Stimulated activated CD4-positive, alpha-beta T cell treated with anti-CD3 and anti-CD28 coated beads, Interleukin-1b, Interleukin-23, amount 100 ng/mL, for 4 hours (primary cell): ENCODE data around the gene UBXN10.

Experiments
- DNase-seq, 2 donors: peaks; one replicate each; pipeline ENCODE4 v3.0.0-alpha.2; 2020; ENCODE audit warnings: low read depth in 2 of 2

The UBXN10 gene

GRCh38 chr1:20151906-20152598 lies 33.8 kb upstream of the UBXN10 start:
- peak; percentile 73 to 78 for DNase-seq

GRCh38 chr1:20152599-20152930 lies 33.3 kb upstream of the UBXN10 start:
- no peak for DNase-seq

- DNase-seq, result no peak
Observed at GRCh38 chr1:20153000-20153418, 32.9 kb upstream of the UBXN10 start.

- DNase-seq, result no peak
Observed at GRCh38 chr1:20154301-20154831, 31.5 kb upstream of the UBXN10 start.

- no peak for DNase-seq
Observed at GRCh38 chr1:20158358-20159070, 27.4 kb upstream of the UBXN10 start.

- no peak for DNase-seq
Observed at GRCh38 chr1:20160034-20160433, 25.9 kb upstream of the UBXN10 start.

GRCh38 chr1:20164694-20165202 lies 21.1 kb upstream of the UBXN10 start:
- no peak for DNase-seq

GRCh38 chr1:20165522-20165951 lies 20.4 kb upstream of the UBXN10 start:
- no peak for DNase-seq

- DNase-seq, result no peak
Observed at GRCh38 chr1:20166051-20166450, 19.8 kb upstream of the UBXN10 start.

GRCh38 chr1:20167126-20167525 lies 18.8 kb upstream of the UBXN10 start:
- no peak for DNase-seq

GRCh38 chr1:20168564-20169491 lies 17.1 kb upstream of the UBXN10 start:
- DNase-seq, result no peak

- no peak for DNase-seq
Observed at GRCh38 chr1:20169932-20170331, 16.0 kb upstream of the UBXN10 start.

GRCh38 chr1:20172033-20172590 lies 13.8 kb upstream of the UBXN10 start:
- DNase-seq, result no peak

GRCh38 chr1:20174937-20175666 lies 10.8 kb upstream of the UBXN10 start:
- DNase-seq, result no peak

GRCh38 chr1:20178634-20179370 lies 7.1 kb upstream of the UBXN10 start:
- DNase-seq, result no peak

- DNase-seq, result no peak
Observed at GRCh38 chr1:20179371-20180128, 6.3 kb upstream of the UBXN10 start.

GRCh38 chr1:20180129-20180843 lies 5.6 kb upstream of the UBXN10 start:
- no peak for DNase-seq

- DNase-seq, result no peak
Observed at GRCh38 chr1:20180844-20181207, 5.1 kb upstream of the UBXN10 start.

GRCh38 chr1:20182415-20182814 lies 3.5 kb upstream of the UBXN10 start:
- no peak for DNase-seq
